ENCODE data around the gene RPUSD2.

GRCh38 chr15:40598672-40599071 is 29.6 kb downstream of the RPUSD2 start:
- TF ChIP-seq CTCF (conservative IDR thresholded peaks at IDR 0.05; ENCODE audit: low read depth in 2 of 2) (no peak), POLR2AphosphoS5 (IDR thresholded peaks at IDR 0.05; ENCODE audit: low read depth) (no peak), EZH2 (IDR thresholded peaks at IDR 0.05; ENCODE audit: low read depth, unreplicated experiment) (no peak), EZH2phosphoT487 (IDR thresholded peaks at IDR 0.05; ENCODE audit: unreplicated experiment) (no peak), ETS1 (IDR thresholded peaks at IDR 0.05) (no peak), ZNF114 (CRISPR knock-in tag; IDR thresholded peaks at IDR 0.05) (no peak), JUNB (IDR thresholded peaks at IDR 0.05; ENCODE audit: unreplicated experiment) (no peak), REST (IDR thresholded peaks at IDR 0.05; ENCODE audit: unreplicated experiment) (no peak), ZNF331 (CRISPR knock-in tag; IDR thresholded peaks at IDR 0.05; ENCODE audit: low read depth) (no peak), NANOG (IDR thresholded peaks at IDR 0.05; ENCODE audit: borderline replicate concordance) (no peak), CREB1 (CRISPR knock-in tag; IDR thresholded peaks at IDR 0.05; ENCODE audit: low read depth) (no peak)
